Retina (tissue), 1 donor: ENCODE data around the gene STN1.

Experiments used
- DNase-seq: peaks from one replicate; pipeline ENCODE4 v3.0.0-alpha.2; 2016

Gene STN1

DNA sequence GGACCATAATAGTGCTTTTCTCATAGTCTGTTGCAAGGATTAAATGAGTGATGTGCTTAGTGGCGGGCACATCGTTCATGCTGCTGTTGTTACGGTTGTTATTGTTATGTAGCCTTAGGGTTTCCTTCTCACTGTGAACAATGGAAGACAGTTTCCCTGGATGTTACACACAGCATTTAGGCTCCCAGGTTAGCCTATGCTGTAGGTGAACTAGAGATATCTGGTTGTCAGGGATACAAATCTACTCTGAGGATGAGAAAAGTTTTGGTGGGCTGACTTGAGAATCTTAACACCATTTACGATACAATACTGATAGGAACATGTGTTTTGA, 77.3 kb downstream of the STN1 start:
- DNase-seq, result no peak

DNA sequence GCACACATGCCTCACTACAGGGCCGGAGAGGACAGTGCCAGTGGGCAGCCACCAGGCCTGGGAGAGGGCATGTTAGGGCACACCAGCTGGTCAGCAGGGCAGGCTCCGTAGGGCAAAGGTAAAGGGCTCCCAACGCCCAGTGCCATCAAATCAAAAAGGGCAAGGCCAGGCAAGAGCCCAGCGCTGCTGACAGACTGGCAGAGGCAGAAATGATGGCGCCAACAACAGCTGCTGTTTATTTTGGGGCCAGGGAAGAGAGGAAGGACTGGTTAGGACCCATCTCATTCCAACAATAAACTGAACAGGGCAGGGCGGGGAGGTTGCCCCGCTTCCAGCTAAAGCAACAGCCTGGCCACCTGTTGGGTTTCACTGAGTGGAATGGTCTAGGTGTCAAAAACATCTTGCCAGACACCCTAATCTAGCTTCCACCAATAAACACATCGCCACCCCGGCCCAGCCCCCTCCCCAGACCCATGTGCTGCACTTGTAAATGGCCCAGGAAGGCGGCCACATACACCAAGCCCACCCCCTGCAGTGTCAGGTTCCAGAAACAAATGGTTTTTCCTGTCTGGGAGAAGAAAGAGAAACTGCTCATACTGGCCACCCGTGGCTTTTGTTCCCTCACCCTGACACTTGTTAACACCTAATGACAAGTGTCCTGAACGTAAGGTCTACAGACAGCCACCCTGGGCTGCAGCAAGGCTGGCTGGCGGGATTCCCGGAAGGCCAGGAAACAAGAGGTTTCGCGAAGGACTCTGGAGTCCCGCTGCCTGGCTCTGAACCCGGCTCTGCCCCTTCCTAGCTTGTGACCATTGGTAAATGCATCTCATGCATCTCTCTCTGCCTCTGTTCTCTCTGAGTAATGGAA, 77.9 kb downstream of the STN1 start:
- DNase-seq, result no peak

DNA sequence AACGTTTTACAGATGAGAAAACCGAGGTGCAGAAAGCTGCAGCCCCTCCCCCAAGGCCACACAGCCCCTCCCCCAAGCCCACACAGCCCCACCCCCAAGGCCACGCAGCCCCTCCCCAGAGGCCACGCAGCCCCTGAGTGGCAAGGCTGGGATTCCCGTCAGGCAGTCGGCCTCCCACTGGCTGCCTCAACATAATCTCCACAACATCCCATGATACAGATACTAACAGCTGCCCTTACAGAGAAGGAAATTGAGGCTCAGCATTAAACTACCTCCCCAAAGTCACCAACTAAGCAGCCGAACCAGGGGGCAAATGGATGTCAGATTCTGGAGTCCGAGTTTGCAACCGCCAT, 78.5 kb downstream of the STN1 start:
- DNase-seq, result no peak

DNA sequence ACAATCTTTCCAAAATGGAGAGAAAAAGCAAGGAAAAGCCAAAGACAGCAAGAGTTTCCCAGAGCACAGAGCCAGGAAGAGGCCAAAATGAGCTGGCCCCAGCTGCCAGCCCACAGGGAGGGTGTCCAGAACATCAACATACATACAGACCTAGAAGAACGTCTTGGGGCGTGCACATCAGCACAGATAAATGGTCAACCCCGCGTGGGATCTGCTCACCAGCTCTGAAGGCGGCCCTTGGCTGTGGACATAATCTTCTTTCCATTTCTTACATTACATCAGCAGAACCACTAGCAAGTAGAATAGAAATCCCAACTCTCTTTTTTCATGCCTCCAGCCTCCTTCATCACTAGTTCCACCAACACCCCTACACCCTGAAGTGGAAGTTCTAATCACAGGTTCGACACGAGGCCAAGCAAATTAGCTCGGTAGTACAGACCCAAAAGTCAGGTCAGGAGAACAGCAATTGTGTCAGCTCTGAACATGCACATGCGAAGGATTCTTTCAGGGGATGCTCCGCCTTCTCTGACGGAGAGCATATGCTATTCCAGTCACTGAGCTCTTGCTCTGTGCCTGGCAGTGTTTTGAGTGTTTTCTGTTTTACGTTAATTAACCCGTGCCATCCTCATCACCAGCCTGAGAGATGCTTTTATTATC, 79.0 kb downstream of the STN1 start:
- no peak for DNase-seq

DNA sequence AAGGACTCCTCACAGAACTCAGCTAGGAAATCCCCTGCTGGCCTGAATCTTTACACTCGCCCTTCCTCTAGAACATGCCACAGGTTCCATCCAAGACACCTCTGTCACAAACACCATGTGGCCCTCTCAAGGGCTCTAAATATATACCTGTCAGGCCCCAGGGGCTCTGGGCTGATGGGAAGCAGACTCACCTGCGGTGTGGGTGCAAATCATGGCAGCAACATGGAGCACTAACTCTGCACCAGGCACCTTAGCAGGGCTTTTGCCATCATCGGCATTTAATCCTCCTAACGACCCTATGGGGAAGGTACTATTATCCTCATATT, 80.0 kb downstream of the STN1 start:
- no peak for DNase-seq

DNA sequence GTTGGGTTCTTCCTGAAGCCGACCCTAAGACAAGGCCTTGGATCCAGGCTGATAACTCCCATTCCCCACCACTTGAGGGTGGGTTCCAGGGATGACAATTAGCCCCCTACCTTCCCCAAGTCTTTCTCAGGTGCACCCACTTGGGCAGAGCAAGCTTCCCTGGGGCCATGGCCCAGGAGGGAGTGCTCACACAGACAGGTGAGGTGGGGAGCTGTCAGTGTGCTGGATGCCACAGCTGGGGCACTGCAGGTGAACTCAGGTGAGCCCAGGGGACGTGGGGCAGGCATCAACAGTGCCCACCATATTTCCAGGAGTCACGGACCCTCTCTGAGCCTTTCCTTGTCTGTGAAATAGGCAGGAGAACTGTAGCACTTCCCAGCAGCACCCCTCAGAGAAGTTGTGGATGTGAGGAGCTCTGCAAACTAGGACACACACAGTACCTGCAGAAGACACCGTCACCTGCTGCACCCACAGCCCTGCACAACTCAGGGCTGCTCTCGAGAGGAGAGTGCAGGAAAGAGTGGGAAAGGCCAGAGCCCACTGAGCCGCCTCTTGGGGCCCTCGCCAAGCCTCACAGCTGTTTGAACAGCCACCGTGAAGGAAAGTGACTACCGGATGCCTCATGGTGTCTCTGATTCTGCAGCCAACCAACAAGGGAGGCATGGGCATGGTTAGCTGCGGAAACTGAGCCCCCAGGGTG, 80.5 kb downstream of the STN1 start:
- DNase-seq, result no peak

DNA sequence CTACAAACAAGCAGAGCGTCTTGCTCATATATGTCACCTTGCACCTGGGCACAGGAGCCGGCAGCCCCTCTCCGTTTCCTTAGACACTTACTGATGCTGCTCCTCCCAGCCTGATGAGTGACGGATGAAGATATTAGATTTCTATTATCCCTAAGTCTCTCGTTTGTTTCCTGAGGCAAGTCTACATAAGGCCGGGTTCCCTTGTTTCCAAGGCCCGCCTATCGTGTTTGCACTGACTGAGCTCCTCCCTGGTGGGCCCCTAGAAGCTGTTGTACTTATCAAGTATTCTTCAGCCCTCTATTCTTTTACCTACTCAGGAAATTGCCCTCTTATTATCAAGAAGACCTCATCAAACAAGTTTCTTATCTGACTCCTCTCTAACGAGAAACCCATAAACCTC, 81.1 kb downstream of the STN1 start:
- DNase-seq, result no peak

DNA sequence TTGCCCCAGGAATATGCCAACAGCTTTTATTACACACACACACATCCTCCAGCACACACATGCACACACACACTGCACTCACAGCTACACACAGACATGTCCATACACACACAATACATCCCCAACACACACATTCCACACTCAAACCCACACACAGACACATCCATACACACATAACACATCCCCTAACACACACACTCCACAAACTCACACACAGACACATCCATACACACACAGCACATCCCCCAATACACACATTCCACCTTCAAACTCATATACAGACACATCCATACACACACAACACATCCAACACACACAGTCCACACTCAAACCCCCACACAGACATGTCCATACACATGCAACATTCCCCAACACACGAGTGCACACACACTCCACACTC, 81.7 kb downstream of the STN1 start:
- DNase-seq, result no peak

DNA sequence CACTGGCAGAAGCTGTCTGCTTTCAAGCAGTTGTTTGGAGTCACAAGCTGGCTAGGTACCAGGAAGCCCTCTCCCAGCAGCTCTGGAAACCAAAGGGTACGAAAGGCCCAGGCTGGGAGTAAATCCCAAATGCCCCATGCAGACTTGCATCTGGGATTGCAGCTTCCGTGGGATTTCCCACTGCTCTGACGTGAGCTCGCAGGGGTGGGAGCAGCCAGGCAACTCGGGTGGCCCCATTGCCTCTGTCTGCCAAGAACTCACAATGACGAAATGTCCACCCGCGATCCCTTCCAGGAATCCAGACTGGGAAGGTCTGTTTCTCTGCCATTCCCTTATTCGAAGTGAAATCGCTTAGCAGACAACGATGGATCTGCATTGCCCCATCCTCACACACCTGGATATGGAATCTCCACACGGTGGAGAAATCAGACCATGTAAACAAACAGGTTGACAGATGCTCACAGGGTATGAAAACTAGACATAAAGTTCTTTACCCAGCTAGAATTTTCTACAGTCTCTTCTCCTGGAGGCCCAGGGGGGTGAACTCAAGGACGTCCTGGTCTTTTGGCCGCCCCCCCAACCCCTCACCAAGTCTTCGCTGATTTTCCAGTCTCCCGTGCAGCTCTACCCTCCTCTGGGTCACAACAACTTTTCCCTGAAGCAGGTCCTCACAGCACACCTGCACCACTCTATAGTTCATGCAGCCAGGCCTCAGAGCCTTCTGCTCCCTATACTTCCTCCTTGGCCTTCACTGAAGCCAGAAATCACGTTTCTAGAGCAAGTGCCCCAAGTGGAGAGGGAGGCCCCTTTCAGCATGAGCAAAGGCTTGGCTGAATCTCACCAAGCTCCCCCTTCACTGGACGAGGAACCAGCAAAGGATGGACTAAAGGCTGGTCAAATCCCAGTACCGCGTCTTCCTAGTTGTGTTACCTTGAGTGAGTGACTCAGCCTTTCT, 82.6 kb downstream of the STN1 start:
- DNase-seq, result no peak

DNA sequence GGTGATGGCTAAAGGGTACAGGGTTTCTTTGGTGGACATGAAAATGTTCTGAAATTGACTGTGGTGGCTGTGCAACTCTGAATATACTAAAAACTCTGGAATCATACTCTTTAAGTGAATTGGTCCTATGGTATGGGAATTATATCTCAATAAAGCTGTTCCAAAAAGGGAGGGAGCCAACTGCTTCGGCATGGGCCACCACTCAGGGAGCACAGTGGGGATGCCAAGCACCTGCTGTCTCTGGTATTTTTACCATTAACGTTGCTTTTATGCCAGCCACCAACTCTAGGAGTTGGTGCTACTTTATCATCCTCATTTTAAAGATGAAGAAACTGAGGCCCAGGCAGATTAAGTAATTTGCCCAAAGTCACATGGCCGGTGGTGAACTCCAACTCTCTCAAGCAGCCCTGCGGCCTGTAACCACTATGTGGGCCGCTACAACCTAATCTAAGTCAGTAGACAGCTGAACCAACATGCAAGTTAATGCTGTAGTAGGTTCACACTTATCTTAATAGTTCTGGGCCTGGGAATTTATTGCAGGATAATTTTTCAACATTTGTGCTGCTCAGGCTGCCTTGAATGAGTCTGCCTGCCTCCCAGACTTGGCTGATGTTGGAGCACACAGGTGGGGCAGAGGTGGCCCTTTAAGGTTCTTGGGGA, 83.4 kb downstream of the STN1 start:
- no peak for DNase-seq

DNA sequence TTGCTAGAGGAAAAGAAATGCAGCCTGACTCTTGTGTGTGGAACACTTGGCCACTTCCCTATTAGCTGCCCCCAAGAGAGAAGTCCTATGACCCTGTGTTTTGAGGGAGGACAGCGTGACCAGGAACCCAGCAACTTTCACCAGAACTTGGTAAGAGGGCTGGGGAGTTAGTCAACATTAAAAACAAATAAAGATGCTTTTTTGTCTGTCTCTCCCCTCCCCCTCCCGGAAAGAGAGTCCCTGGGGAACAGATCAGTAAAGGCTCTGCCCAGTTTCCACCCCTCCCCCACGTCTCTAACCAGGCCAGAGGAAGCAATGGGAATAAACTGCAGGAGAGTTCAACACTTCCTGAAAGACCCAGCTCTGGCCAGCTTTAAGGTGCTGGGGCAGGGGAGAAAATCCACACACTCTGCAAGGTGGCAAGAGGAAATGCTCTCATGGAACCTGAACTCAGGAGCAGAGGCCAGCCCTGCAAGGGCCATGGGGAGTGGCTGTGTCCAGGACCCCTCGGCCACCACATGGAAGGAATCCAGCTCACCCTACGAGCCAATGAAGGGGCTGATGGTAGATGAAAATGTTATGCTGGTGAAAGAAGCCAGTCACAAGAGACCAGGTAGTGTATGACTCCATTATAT, 84.1 kb downstream of the STN1 start:
- DNase-seq, result no peak

DNA sequence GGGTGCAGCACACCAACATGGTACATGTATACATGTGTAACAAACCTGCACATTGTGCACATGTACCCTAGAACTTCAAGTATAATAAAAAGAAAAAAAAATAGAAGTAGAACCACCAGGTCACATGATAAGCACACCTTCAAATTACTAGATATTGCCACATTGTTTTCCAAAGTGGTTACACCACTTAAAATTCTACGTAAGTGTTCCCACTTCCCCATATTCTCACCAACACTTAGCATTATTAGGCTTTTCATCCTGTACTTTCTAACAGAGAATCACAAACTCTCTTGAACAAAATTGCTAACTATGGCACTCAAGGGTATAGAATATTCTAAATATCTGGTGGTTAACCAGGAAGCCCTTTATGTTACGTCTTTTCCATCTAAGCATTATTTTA, 85.2 kb downstream of the STN1 start:
- DNase-seq, result no peak
